ENCODE data around the gene NRG3. TPM values are rescaled to one million over a fixed set of nuclear protein-coding genes. Genes with fewer than 3 reads are reported as not detected.

The NRG3 gene
- total RNA-seq, 1 donor from 2014 or later, result not detected

GRCh38 chr10:82552267-82552666 is 677.3 kb downstream of the NRG3 start:
- DNase-seq (ENCODE audit: low read depth), result no peak
- Histone ChIP-seq H3K27me3 (ENCODE audit: control insufficient read depth, insufficient read depth, low read length) (no peaks in the 10 kb centered on the region), H3K4me3 (ENCODE audit: low read depth, low read length) (no peak overlapping the region), H3K36me3 (ENCODE audit: control insufficient read depth, insufficient read depth, low read length) (no peaks in the 10 kb centered on the region)
- FAIRE-seq, result no peak
- TF ChIP-seq CTCF (IDR thresholded peaks at IDR 0.05; ENCODE audit: insufficient read depth, low read length, severe bottlenecking), result no peak

GRCh38 chr10:82554381-82554780 is 679.4 kb downstream of the NRG3 start:
- Histone ChIP-seq H3K27me3 (ENCODE audit: control insufficient read depth, insufficient read depth, low read length) (no peaks in the 10 kb centered on the region), H3K4me3 (ENCODE audit: low read depth, low read length) (no peak overlapping the region), H3K36me3 (ENCODE audit: control insufficient read depth, insufficient read depth, low read length) (no peaks in the 10 kb centered on the region)
- DNase-seq (ENCODE audit: low read depth) (no peak), FAIRE-seq (no peak)
- TF ChIP-seq CTCF (IDR thresholded peaks at IDR 0.05; ENCODE audit: insufficient read depth, low read length, severe bottlenecking), result no peak

- FAIRE-seq, result no peak
- peak; percentile 2 for DNase-seq (ENCODE audit: low read depth)
Measured at GRCh38 chr10:82558014-82558607, 683.1 kb downstream of the NRG3 start.

GRCh38 chr10:82564353-82565196 is 689.6 kb downstream of the NRG3 start:
- no peak overlapping the region for H3K4me3 ChIP-seq (ENCODE audit: low read depth, low read length)
- no peaks in the 10 kb centered on the region for H3K27me3 ChIP-seq (ENCODE audit: control insufficient read depth, insufficient read depth, low read length)
- DNase-seq (ENCODE audit: low read depth) (no peak), FAIRE-seq (no peak)
- no peak for TF ChIP-seq CTCF (IDR thresholded peaks at IDR 0.05; ENCODE audit: insufficient read depth, low read length, severe bottlenecking)
- no peaks in the 10 kb centered on the region for H3K36me3 ChIP-seq (ENCODE audit: control insufficient read depth, insufficient read depth, low read length)

More at GRCh38 chr10:82558014-82558607, 683.1 kb downstream of the NRG3 start:
- Histone ChIP-seq H3K4me3 (ENCODE audit: low read depth, low read length) (no peak overlapping the region), H3K36me3 (ENCODE audit: control insufficient read depth, insufficient read depth, low read length) (no peaks in the 10 kb centered on the region), H3K27me3 (ENCODE audit: control insufficient read depth, insufficient read depth, low read length) (no peaks in the 10 kb centered on the region)
- TF ChIP-seq CTCF (IDR thresholded peaks at IDR 0.05; ENCODE audit: insufficient read depth, low read length, severe bottlenecking), result no peak

- Histone ChIP-seq H3K27me3 (ENCODE audit: control insufficient read depth, insufficient read depth, low read length) (no peaks in the 10 kb centered on the region), H3K4me3 (ENCODE audit: low read depth, low read length) (no peak overlapping the region), H3K36me3 (ENCODE audit: control insufficient read depth, insufficient read depth, low read length) (no peaks in the 10 kb centered on the region)
- DNase-seq (ENCODE audit: low read depth) (no peak), FAIRE-seq (no peak)
- TF ChIP-seq CTCF (IDR thresholded peaks at IDR 0.05; ENCODE audit: insufficient read depth, low read length, severe bottlenecking), result no peak
Measured at GRCh38 chr10:82565197-82565575, 690.2 kb downstream of the NRG3 start.
